GM12874 (cell line): ENCODE measurements around the gene FOXN4.

Experiments used
- CTCF ChIP-seq: IDR thresholded peaks from 2 replicates; pipeline ENCODE4 v1.5.1; 2011; ENCODE audit warnings: low read depth, mild to moderate bottlenecking, control low read depth, low read length, moderate library complexity; ENCODE audit not compliant: insufficient read depth

FOXN4 gene

GRCh38 chr12:109329686-109330085, 20.6 kb upstream of the FOXN4 start:
- TF ChIP-seq CTCF, result no peak

- no peak for TF ChIP-seq CTCF
Measured at GRCh38 chr12:109329003-109329402, 19.9 kb upstream of the FOXN4 start.

- TF ChIP-seq CTCF, result no peak
Measured at GRCh38 chr12:109310247-109311125, 1.4 kb upstream of the FOXN4 start.

- no peak for TF ChIP-seq CTCF
Measured at GRCh38 chr12:109309381-109310246, 530 bp upstream of the FOXN4 start.

GRCh38 chr12:109307051-109307450, 2.0 kb downstream of the FOXN4 start:
- TF ChIP-seq CTCF, result no peak

GRCh38 chr12:109305547-109305946, 3.5 kb downstream of the FOXN4 start:
- TF ChIP-seq CTCF, result no peak

GRCh38 chr12:109304485-109304884, 4.6 kb downstream of the FOXN4 start:
- TF ChIP-seq CTCF, result no peak
